Esophagus squamous epithelium (tissue), 4 donors: ENCODE measurements around the gene KCNK4.

Experiments
- POLR2A ChIP-seq, 4 donors: fragments of 450-650 bp; IDR thresholded peaks; one replicate each; pipeline ENCODE4 v1.6.1; 2017; ENCODE audit warnings: antibody characterized with exemption in 4 of 4, mild to moderate bottlenecking in 4 of 4, moderate library complexity in 3 of 4
- TF ChIP-seq, protein P1 (sequence below), 6 experiments: fragments of 450-650 bp in 4 of 6; fragments of 200-600 bp in 2 of 6; sonication (generic) in 2 of 6; IDR thresholded peaks; one replicate each; pipeline ENCODE4 v1.5.1; 2016 to 2019; ENCODE audit warnings: antibody characterized with exemption in 6 of 6, mild to moderate bottlenecking in 4 of 6, moderate library complexity in 4 of 6

DNA sequence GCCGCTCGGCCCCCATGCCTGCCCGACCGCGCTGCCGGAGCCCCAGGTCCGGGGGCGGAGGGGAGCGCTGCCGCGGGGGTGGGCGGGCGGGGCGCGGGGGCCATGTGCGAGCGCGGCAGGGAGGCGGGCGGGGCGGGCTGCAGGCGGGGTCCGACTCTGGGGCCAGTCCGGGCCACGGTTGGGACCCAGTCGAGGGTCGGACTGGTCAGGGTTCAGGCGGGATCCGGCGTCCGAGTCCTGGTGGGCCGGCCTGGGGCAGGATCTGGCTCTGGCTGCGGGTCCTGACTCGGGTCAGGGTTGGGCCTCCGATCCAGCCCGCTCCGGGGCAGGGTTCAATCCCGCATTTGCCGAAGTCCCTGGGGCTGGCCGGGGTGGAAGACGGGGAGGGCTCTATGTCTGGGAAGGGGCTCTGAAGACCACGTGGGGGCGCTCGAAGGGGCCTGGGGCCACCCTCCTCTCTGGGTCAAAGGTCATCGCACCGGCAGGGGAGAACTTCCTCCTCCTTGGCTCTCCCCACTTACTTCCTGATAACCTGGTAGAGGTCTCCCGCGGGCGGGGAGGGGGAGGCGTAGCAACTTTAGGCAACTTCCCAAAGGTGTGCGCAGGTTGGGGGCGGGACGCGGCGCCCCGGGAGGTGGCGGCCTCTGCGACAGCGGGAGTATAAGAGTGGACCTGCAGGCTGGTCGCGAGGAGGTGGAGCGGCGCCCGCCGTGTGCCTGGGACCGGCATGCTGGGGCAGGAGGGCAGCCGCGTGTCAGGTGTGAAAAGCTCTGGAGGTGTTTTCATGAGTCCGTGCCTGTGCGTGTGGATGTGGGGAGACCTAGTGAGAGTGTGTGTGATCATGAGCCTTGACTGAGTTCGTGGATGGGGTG is 14.8 kb downstream of the KCNK4 start:
- TF ChIP-seq, protein P1, sequence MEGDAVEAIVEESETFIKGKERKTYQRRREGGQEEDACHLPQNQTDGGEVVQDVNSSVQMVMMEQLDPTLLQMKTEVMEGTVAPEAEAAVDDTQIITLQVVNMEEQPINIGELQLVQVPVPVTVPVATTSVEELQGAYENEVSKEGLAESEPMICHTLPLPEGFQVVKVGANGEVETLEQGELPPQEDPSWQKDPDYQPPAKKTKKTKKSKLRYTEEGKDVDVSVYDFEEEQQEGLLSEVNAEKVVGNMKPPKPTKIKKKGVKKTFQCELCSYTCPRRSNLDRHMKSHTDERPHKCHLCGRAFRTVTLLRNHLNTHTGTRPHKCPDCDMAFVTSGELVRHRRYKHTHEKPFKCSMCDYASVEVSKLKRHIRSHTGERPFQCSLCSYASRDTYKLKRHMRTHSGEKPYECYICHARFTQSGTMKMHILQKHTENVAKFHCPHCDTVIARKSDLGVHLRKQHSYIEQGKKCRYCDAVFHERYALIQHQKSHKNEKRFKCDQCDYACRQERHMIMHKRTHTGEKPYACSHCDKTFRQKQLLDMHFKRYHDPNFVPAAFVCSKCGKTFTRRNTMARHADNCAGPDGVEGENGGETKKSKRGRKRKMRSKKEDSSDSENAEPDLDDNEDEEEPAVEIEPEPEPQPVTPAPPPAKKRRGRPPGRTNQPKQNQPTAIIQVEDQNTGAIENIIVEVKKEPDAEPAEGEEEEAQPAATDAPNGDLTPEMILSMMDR (IDR thresholded peaks at IDR 0.05): peak in 1 of 6 experiments; percentile 18
- peak in 1 of 4 donors; percentile 49 for TF ChIP-seq POLR2A (IDR thresholded peaks at IDR 0.05)
